H1 (cell line): ENCODE measurements around the gene PCDH9. TPM values are rescaled to one million over a fixed set of nuclear protein-coding genes. Genes with fewer than 3 reads are reported as not detected.

Experiments used
- CTCF ChIA-PET: fragments of 300-600 bp; sonication (Branson Sonifier 250); formaldehyde crosslinking; loops from one replicate; lab custom pipeline; 2021; ENCODE audit not compliant: partially characterized antibody; lab: Charles Lee
- POLR2A ChIA-PET: fragments of 300-600 bp; sonication (Branson Sonifier 250); formaldehyde crosslinking; loops from one replicate; lab custom pipeline; 2021; ENCODE audit warnings: inconsistent platforms; ENCODE audit not compliant: partially characterized antibody; lab: Charles Lee
- DNase-seq, 2 experiments: peaks; one replicate each; pipeline versions ENCODE4 v3.0.0 to v3.0.0-alpha.2; 2010 to 2022; ENCODE audit warnings: low spot score in 2 of 2, low read depth in 1 of 2, mixed read lengths in 1 of 2
- FAIRE-seq: peaks from 2 replicates; lab custom pipeline; 2011; peaks lifted over from hg19 to GRCh38; lab: Jason Lieb, UNC
- H2AFZ ChIP-seq: 2 replicates; pipeline ENCODE4 v1.8.1; 2012; ENCODE audit warnings: low read length, inconsistent platforms
- H2AK5ac ChIP-seq: 2 replicates; pipeline ENCODE4 v1.6.1; 2013; ENCODE audit warnings: low read depth, low read length
- H2BK120ac ChIP-seq: replicated peaks from 2 replicates; pipeline ENCODE3; 2013; ENCODE audit warnings: low read depth, low read length, inconsistent platforms
- H2BK12ac ChIP-seq: 2 replicates; pipeline ENCODE4 v1.6.1; 2013; ENCODE audit warnings: low read depth, low read length
- H2BK15ac ChIP-seq: 2 replicates; pipeline ENCODE4 v1.6.1; 2013; ENCODE audit warnings: low read length
- H2BK20ac ChIP-seq: 2 replicates; pipeline ENCODE4 v1.6.1; 2013; ENCODE audit warnings: low read length
- H2BK5ac ChIP-seq: 2 replicates; pipeline ENCODE4 v1.6.1; 2013; ENCODE audit warnings: low read depth, low read length
- H3K14ac ChIP-seq: 2 replicates; pipeline ENCODE4 v1.6.1; 2013; ENCODE audit warnings: inconsistent platforms; ENCODE audit not compliant: insufficient read length
- H3K18ac ChIP-seq: 2 replicates; pipeline ENCODE4 v1.6.1; 2013; ENCODE audit warnings: low read length; ENCODE audit errors: extremely low read depth
- H3K23ac ChIP-seq: 2 replicates; pipeline ENCODE4 v1.6.1; 2013; ENCODE audit warnings: inconsistent platforms; ENCODE audit not compliant: insufficient read length
- H3K23me2 ChIP-seq: 2 replicates; pipeline ENCODE4 v1.6.1; 2013; ENCODE audit warnings: low read depth, low read length
- H3K27ac ChIP-seq: 2 replicates; pipeline ENCODE4 v1.6.1; 2011; ENCODE audit warnings: low read depth, low read length, inconsistent platforms
- H3K27me3 ChIP-seq, 4 experiments: replicated peaks in 1 of 4; 1 replicate in 1 of 4; 2 replicates in 3 of 4; pipeline versions ENCODE4 v1.6.1 to v1.8.1; 2011 to 2013; ENCODE audit warnings: low read length in 3 of 4, mild to moderate bottlenecking in 3 of 4, inconsistent platforms in 2 of 4, mixed read lengths in 2 of 4, moderate library complexity in 1 of 4; ENCODE audit not compliant: control insufficient read depth in 3 of 4, insufficient read depth in 3 of 4; ENCODE audit errors: extremely low read depth in 1 of 4
- H3K36me3 ChIP-seq, 4 experiments: 2 replicates each; pipeline versions ENCODE4 v1.6.1 to v1.8.1; 2011 to 2013; ENCODE audit warnings: mild to moderate bottlenecking in 4 of 4, low read length in 3 of 4, moderate library complexity in 2 of 4, control low read depth in 1 of 4, inconsistent platforms in 1 of 4; ENCODE audit not compliant: insufficient read depth in 4 of 4, control insufficient read depth in 2 of 4
- H3K4ac ChIP-seq: replicated peaks from 2 replicates; pipeline ENCODE3; 2013; ENCODE audit warnings: low read length, low read depth, mixed read lengths, inconsistent platforms; ENCODE audit not compliant: insufficient read length
- H3K4me1 ChIP-seq, 4 experiments: replicated peaks in 1 of 4; 1 replicate in 1 of 4; 2 replicates in 3 of 4; pipeline versions ENCODE4 v1.6.1 to v1.8.1; 2011 to 2013; ENCODE audit warnings: low read length in 3 of 4, inconsistent platforms in 2 of 4, mixed read lengths in 1 of 4; ENCODE audit not compliant: insufficient read depth in 4 of 4, control insufficient read depth in 3 of 4
- H3K4me2 ChIP-seq, 2 experiments: 2 replicates each; pipeline versions ENCODE4 v1.6.1 to v1.8.1; 2011 to 2013; ENCODE audit warnings: low read depth in 2 of 2, low read length in 2 of 2, control low read depth in 1 of 2, inconsistent platforms in 1 of 2, mild to moderate bottlenecking in 1 of 2; ENCODE audit not compliant: insufficient read depth in 1 of 2
- H3K4me3 ChIP-seq, 4 experiments: fragments of 200-600, 300-600 bp in 1 of 4; sonication (generic), shearing (Covaris generic), sonication (Bioruptor Twin) in 1 of 4; 2 replicates each; pipeline versions ENCODE4 v1.5.1 to v1.8.1; 2011 to 2016; ENCODE audit warnings: low read length in 4 of 4, low read depth in 3 of 4, control low read depth in 2 of 4, inconsistent platforms in 2 of 4, mild to moderate bottlenecking in 2 of 4, mixed read lengths in 1 of 4, moderate library complexity in 1 of 4; ENCODE audit not compliant: insufficient read depth in 2 of 4; ENCODE audit errors: extremely low read depth in 1 of 4
- H3K56ac ChIP-seq: replicated peaks from 2 replicates; pipeline ENCODE3; 2013; ENCODE audit warnings: low read depth, mild to moderate bottlenecking, mixed read lengths, low read length, inconsistent platforms; ENCODE audit not compliant: insufficient read length
- H3K79me1 ChIP-seq: 2 replicates; pipeline ENCODE4 v1.6.1; 2013; ENCODE audit warnings: low read depth, low read length, control low read depth
- H3K79me2 ChIP-seq, 2 experiments: 2 replicates each; pipeline versions ENCODE4 v1.6.1 to v1.8.1; 2012 to 2013; ENCODE audit warnings: low read length in 2 of 2, mild to moderate bottlenecking in 2 of 2, inconsistent platforms in 1 of 2; ENCODE audit not compliant: insufficient read depth in 2 of 2, control insufficient read depth in 1 of 2
- H3K9ac ChIP-seq, 4 experiments: replicated peaks in 1 of 4; 1 replicate in 1 of 4; 2 replicates in 3 of 4; pipeline versions ENCODE4 v1.6.1 to v1.8.1; 2011 to 2013; ENCODE audit warnings: low read depth in 3 of 4, low read length in 3 of 4, control low read depth in 2 of 4, mild to moderate bottlenecking in 2 of 4, moderate library complexity in 2 of 4, inconsistent platforms in 1 of 4; ENCODE audit errors: extremely low read depth in 1 of 4
- H3K9me3 ChIP-seq, 2 experiments: 2 replicates each; pipeline versions ENCODE4 v1.6.1 to v1.8.1; 2012 to 2013; ENCODE audit warnings: mild to moderate bottlenecking in 2 of 2, moderate library complexity in 2 of 2, control low read depth in 1 of 2, inconsistent platforms in 1 of 2, low read depth in 1 of 2, low read length in 1 of 2, mixed read lengths in 1 of 2; ENCODE audit not compliant: insufficient read depth in 2 of 2
- H4K20me1 ChIP-seq, 2 experiments: replicated peaks in 1 of 2; 2 replicates each; pipeline versions ENCODE3 to v1.8.1; 2011 to 2013; ENCODE audit warnings: inconsistent platforms in 2 of 2, low read length in 2 of 2, mild to moderate bottlenecking in 1 of 2; ENCODE audit not compliant: insufficient read depth in 2 of 2, control insufficient read depth in 1 of 2
- H4K5ac ChIP-seq: 2 replicates; pipeline ENCODE4 v1.6.1; 2013; ENCODE audit warnings: low read length, low read depth, mixed read lengths, inconsistent platforms; ENCODE audit not compliant: insufficient read length
- H4K8ac ChIP-seq: 2 replicates; pipeline ENCODE4 v1.8.0; 2013; ENCODE audit warnings: mild to moderate bottlenecking, moderate library complexity, low read length, inconsistent platforms; ENCODE audit not compliant: insufficient read depth; ENCODE audit errors: extremely low read depth
- H4K91ac ChIP-seq: replicated peaks from 2 replicates; pipeline ENCODE3; 2013; ENCODE audit warnings: low read length, mixed read lengths, inconsistent platforms; ENCODE audit not compliant: insufficient read length
- CHD1 ChIP-seq: IDR thresholded peaks from 2 replicates; pipeline ENCODE4 v1.6.1; 2012; ENCODE audit warnings: low read depth, low read length, improper control_type of control experiment
- EGR1 ChIP-seq: IDR thresholded peaks from 2 replicates; pipeline ENCODE4 v1.6.1; 2011; ENCODE audit warnings: low read depth, low read length, borderline replicate concordance
- EP300 ChIP-seq, 2 experiments: IDR thresholded peaks; 1 replicate in 1 of 2; 2 replicates in 1 of 2; pipeline ENCODE4 v1.6.1; 2011 to 2012; ENCODE audit warnings: low read depth in 2 of 2, low read length in 2 of 2, mild to moderate bottlenecking in 2 of 2, borderline replicate concordance in 1 of 2, inconsistent platforms in 1 of 2, moderate library complexity in 1 of 2
- FOSL1 ChIP-seq: IDR thresholded peaks from 2 replicates; pipeline ENCODE4 v1.6.1; 2011; ENCODE audit warnings: mild to moderate bottlenecking, low read depth, low read length, moderate library complexity; ENCODE audit not compliant: insufficient read depth
- KDM1A ChIP-seq: fragments of 200-600, 300-600 bp; sonication (generic); IDR thresholded peaks from 2 replicates; pipeline ENCODE4 v1.7.1; 2016; ENCODE audit warnings: mild to moderate bottlenecking, low read length, borderline replicate concordance
- POLR2A ChIP-seq, 2 experiments: IDR thresholded peaks; 1 replicate in 1 of 2; 2 replicates in 1 of 2; pipeline ENCODE4 v1.6.1; 2011; ENCODE audit warnings: low read depth in 2 of 2, low read length in 2 of 2, mild to moderate bottlenecking in 2 of 2; ENCODE audit errors: control extremely low read depth in 1 of 2
- WGBS, 2 experiments: shearing (Covaris generic) in 1 of 2; methylation state at CpG; one replicate each; pipeline versions ENCODE4 v1.1.6 to v1.1.7; 2013 to 2015; ENCODE audit warnings: low lambda C conversion rate in 2 of 2, mixed read lengths in 2 of 2, inconsistent platforms in 1 of 2, low coverage in 1 of 2, missing lambda C conversion rate in 1 of 2; ENCODE audit not compliant: insufficient replicate concordance in 2 of 2, insufficient coverage in 1 of 2, insufficient read length in 1 of 2; ENCODE audit errors: extremely low coverage in 1 of 2, missing lambda C conversion rate in 1 of 2; 5-methylcytosine and 5-hydroxymethylcytosine counted together
- polyA plus RNA-seq, 7 experiments: library from polyadenylated mRNA; depleted of rRNA in 3 of 7; stranded (reverse) in 5 of 7; unstranded in 2 of 7; fragments of >200 nt in 5 of 7; fragments of 200-250 nt in 2 of 7; gene quantifications; 1 replicate in 5 of 7; 2 replicates in 1 of 7; 4 replicates in 1 of 7; pipeline versions ENCODE4 v1.2.1 to v1.2.3, GENCODE V29; 2011 to 2013; ENCODE audit warnings: missing spikeins in 2 of 7, mixed read lengths in 2 of 7
- total RNA-seq: library from RNA; stranded (reverse); fragmentation: NEBNext Ultra II Directional; extraction: Animal tissue kit (Norgen Biotek cat#: 25700); gene quantifications from 2 replicates; pipeline ENCODE4 v1.2.1, GENCODE V29; 2021

PCDH9 gene
- total and polyA plus RNA-seq, 2 of the 8 experiments (the other 6 are each of a cell fraction or from before 2014, with no cell fraction given) = 0.12 to 0.60 TPM

- no peaks in the 10 kb centered on the region for H4K20me1 ChIP-seq
- no peak overlapping the region for H2AFZ ChIP-seq
- H3K56ac ChIP-seq = no peak overlapping the region
- no peak overlapping the region for H2BK12ac ChIP-seq
- no peak overlapping the region for H2BK120ac ChIP-seq
- DNase-seq = no peak
- no peak overlapping the region for H4K91ac ChIP-seq
- H3K79me2 ChIP-seq = no peaks in the 10 kb centered on the region
- H2AK5ac ChIP-seq = no peak overlapping the region
- ChIA-PET CTCF (interaction anchor here (1.2 to 2.5 kb wide), 2 partner anchors 10 to 11 kb away, joined by 3 to 14 read pairs; no protein-coding TSS in a partner anchor), POLR2A (no interaction called here)
- WGBS, 2 experiments = 86% methylated on average over 4 of the region's 4 CpGs; no CpG with 5 or more reads in 1 of the 2 experiments
- H3K27me3 ChIP-seq = no peaks in the 10 kb centered on the region
- no peak overlapping the region for H4K5ac ChIP-seq
- H3K14ac ChIP-seq = no peak overlapping the region
- no peak overlapping the region for H3K18ac ChIP-seq
- H3K23me2 ChIP-seq = no peaks in the 10 kb centered on the region
- H3K4ac ChIP-seq = no peak overlapping the region
- H3K4me2 ChIP-seq = no peak overlapping the region
- H3K4me3 ChIP-seq = no peak overlapping the region
- no peak overlapping the region for H2BK20ac ChIP-seq
- TF ChIP-seq CHD1 (no peak), EP300 (IDR thresholded peaks at IDR 0.05; ENCODE audit: borderline replicate concordance in 1 of 2, low read depth in 2 of 2, low read length in 2 of 2) (no peak), FOSL1 (no peak), POLR2A (IDR thresholded peaks at IDR 0.05; ENCODE audit: control extremely low read depth in 1 of 2, low read depth in 2 of 2, low read length in 2 of 2) (no peak), KDM1A (no peak), EGR1 (no peak)
- H3K9me3 ChIP-seq = no peaks in the 10 kb centered on the region
- no peak overlapping the region for H2BK15ac ChIP-seq
- no peak overlapping the region for H3K9ac ChIP-seq
- H2BK5ac ChIP-seq = no peak overlapping the region
- no peaks in the 10 kb centered on the region for H3K4me1 ChIP-seq
- H3K79me1 ChIP-seq = no peaks in the 10 kb centered on the region
- no peak for FAIRE-seq
- no peaks in the 10 kb centered on the region for H3K36me3 ChIP-seq
- H4K8ac ChIP-seq = no peak overlapping the region
- H3K27ac ChIP-seq = no peak overlapping the region
- no peak overlapping the region for H3K23ac ChIP-seq
Measured at GRCh38 chr13:66745307-66745706, 484.8 kb downstream of the PCDH9 start.
